ENCODE results near the gene HSH2D.

- TF ChIP-seq CTCF (IDR thresholded peaks at IDR 0.05; ENCODE audit: low read depth, low read length) (no peak), POLR2A (IDR thresholded peaks at IDR 0.05; ENCODE audit: extremely low read depth, insufficient read length) (no peak)
Measured at GRCh38 chr19:16098821-16099220, 44.7 kb upstream of the HSH2D start.

Data from NB4 (cell line).